IPS DF 4.7 (cell line): ENCODE measurements around the gene KRTAP17-1.

Experiments
- DNase-seq: peaks from one replicate; pipeline ENCODE4 v3.0.0-alpha.2; 2013; ENCODE audit warnings: low spot score; ENCODE audit errors: extremely low read depth

KRTAP17-1 gene

GRCh38 chr17:41333098-41333497, 17.6 kb upstream of the KRTAP17-1 start:
- DNase-seq, result no peak

GRCh38 chr17:41332239-41332638, 16.7 kb upstream of the KRTAP17-1 start:
- DNase-seq, result no peak

- no peak for DNase-seq
These were observed 16.1 kb upstream of the KRTAP17-1 start for GRCh38 chr17:41331606-41332005.

GRCh38 chr17:41329279-41329948, 13.9 kb upstream of the KRTAP17-1 start:
- no peak for DNase-seq

GRCh38 chr17:41328207-41328606, 12.7 kb upstream of the KRTAP17-1 start:
- DNase-seq, result no peak

- no peak for DNase-seq
These were observed 12.1 kb upstream of the KRTAP17-1 start for GRCh38 chr17:41327411-41328120.

- no peak for DNase-seq
These were observed 10.9 kb upstream of the KRTAP17-1 start for GRCh38 chr17:41326173-41327145.

GRCh38 chr17:41325611-41326010, 10.1 kb upstream of the KRTAP17-1 start:
- DNase-seq, result no peak

GRCh38 chr17:41325126-41325525, 9.6 kb upstream of the KRTAP17-1 start:
- no peak for DNase-seq

GRCh38 chr17:41324180-41325075, 8.9 kb upstream of the KRTAP17-1 start:
- DNase-seq, result no peak

GRCh38 chr17:41322903-41323895, 7.7 kb upstream of the KRTAP17-1 start:
- DNase-seq, result no peak

- DNase-seq, result no peak
These were observed 6.8 kb upstream of the KRTAP17-1 start for GRCh38 chr17:41322094-41322902.

- DNase-seq, result no peak
These were observed 2.7 kb upstream of the KRTAP17-1 start for GRCh38 chr17:41318231-41318630.

- DNase-seq, result no peak
These were observed 420 bp upstream of the KRTAP17-1 start for GRCh38 chr17:41315814-41316445.

- no peak for DNase-seq
These were observed 4.4 kb downstream of the KRTAP17-1 start for GRCh38 chr17:41311111-41311510.

GRCh38 chr17:41308918-41309359, 6.6 kb downstream of the KRTAP17-1 start, which contains the start of gene KRTAP16-1:
Gene KRTAP16-1, minus strand, starts transcription at chr17:41309309. Its CDS starts 56 bp downstream, at chr17:41309253.
- DNase-seq, result no peak

- no peak for DNase-seq
These were observed 7.1 kb downstream of the KRTAP17-1 start for GRCh38 chr17:41308251-41308917.

GRCh38 chr17:41307647-41308046, 7.9 kb downstream of the KRTAP17-1 start:
- DNase-seq, result no peak
